ENCODE results near the gene VAC14. TPM values are rescaled to one million over a fixed set of nuclear protein-coding genes. Genes with fewer than 3 reads are reported as not detected.

The VAC14 gene
- total RNA-seq, 2 donors from 2014 or later = 23.1 to 29.6 TPM

DNA sequence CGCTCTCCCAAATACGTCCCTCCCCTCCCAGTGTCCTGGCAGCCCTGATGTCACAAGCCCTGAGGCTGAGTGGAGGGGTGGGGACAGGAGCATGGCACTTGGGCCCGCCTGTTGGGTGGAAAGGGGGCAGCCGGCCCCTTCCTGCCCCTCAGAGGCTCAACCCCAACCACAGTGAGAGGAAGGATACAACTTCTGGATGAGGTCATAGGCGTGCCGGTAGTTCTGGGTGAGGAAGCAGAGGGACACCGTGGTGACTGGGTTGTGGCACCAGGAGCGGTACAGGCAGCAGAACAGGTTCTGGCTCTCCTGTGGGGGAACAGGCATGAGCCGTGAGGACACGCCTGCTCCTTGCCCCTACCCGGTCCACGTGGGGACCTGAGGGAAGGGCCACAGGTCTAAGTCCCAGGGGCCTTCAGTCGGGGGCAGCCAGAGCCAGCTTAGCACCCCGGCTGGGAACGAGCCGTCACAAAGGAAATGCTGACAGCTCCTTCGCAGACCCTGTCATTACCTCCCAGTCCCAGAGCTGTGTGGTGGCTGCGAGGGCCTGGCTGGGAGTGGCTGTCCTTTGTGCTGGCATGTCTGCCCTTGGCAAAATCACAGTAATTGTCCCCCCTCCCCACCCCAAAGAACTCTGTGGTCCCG is 103.9 kb downstream of the VAC14 start:
- Mint-ChIP-seq H3K27ac (peak overlapping the region; percentile 75), H3K36me3 (ENCODE audit: insufficient read depth in 2 of 2) (no peaks in the 10 kb centered on the region), H3K27me3 (ENCODE audit: low read depth) (no peaks in the 10 kb centered on the region), H3K4me1 (ENCODE audit: low read depth) (peaks cover 22% of the 10 kb centered on the region), H3K4me3 (peak overlapping the region in 1 of 2 donors; percentile 47), H3K9me3 (no peaks in the 10 kb centered on the region)
- peak; percentile 35 to 53 for DNase-seq
- ATAC-seq (replicated peaks in 1 of 2) = peak; percentile 78 to 81

DNA sequence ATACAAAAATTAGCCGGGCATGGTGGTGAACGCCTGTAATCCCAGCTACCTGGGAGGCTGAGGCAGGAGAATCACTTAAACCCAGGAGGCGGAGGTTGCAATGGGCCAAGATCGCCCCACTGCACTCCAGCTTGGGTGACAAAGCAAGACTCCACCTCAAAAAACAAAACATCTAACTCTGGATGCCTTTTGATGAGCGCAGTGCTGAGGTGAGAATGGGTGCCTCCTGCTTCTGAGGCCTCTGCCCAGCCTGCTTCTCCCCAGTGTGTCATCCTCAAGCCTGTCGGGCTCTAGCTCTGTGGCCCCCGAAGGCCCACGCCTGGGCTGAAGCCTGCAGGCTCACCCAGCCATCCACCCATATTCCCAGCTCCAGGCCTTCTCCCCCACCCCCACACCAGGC is 104.6 kb downstream of the VAC14 start:
- Mint-ChIP-seq H3K27me3 (ENCODE audit: low read depth) (no peaks in the 10 kb centered on the region), H3K27ac (no peak overlapping the region), H3K36me3 (ENCODE audit: insufficient read depth in 2 of 2) (no peaks in the 10 kb centered on the region), H3K9me3 (no peaks in the 10 kb centered on the region), H3K4me3 (peak overlapping the region in 1 of 2 donors; percentile 47), H3K4me1 (ENCODE audit: low read depth) (peaks cover 22% of the 10 kb centered on the region)
- DNase-seq = no peak
- no peak for ATAC-seq (replicated peaks in 1 of 2)

DNA sequence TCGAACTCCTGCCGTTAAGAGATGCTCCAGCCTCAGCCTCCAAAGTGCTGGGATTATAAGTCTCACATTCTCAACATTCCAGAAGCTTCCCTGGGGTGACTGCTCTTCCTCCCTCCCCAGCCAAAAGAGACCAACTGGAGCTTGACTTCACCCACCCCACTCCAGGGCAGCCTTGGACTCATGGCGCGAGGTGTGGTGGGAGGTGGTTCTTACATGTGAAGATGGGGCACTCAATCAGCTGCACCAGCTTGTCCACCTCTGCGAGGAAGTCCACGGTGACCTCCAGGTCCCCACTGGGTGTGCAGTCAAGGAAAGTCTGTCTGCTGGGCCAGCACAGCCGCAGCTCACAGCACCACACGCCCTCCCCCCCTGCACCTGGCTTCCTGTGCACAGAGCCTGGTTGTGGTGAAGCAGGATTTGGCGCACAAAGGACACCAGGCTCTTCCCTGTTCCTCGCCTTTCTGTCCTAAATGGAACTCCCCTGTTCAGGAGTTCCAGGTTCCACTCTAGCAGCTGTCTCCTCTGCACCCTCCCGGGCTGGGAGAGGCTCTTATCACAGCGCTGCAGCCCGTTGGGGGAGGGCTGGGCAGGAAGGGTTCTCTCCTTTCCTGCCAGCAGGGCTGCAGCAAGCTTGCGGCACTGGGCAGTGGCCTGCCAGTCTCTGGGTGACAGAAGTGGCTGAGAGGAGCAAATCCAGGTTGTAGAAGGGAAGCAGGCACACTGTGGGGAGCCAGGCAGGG is 105.5 kb downstream of the VAC14 start:
- ATAC-seq (replicated peaks in 1 of 2) (no peak), DNase-seq (no peak)
- Mint-ChIP-seq H3K4me3 (no peak overlapping the region), H3K27me3 (ENCODE audit: low read depth) (no peaks in the 10 kb centered on the region), H3K4me1 (ENCODE audit: low read depth) (peaks cover 22% of the 10 kb centered on the region), H3K9me3 (no peaks in the 10 kb centered on the region), H3K36me3 (ENCODE audit: insufficient read depth in 2 of 2) (no peaks in the 10 kb centered on the region), H3K27ac (no peak overlapping the region)

DNA sequence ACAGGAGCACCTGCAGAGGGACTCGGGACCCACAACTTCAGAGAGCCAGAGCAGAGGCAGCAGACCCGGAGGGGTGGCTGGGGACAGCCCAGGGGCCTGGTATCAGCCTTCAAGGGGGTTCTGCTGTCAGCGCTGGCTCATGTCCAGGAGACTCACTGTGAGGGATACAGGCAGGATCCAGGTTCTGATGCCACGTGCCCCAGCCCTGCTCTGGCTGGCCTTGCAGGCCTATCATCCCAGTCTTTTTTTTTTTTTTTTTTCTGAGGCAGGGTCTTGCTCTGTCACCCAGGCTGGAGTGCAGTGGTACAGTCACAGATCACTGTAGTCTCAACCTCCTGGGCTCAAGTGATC is 106.1 kb downstream of the VAC14 start:
- no peak for DNase-seq
- no peaks in the 10 kb centered on the region for H3K9me3 Mint-ChIP-seq
- ATAC-seq (replicated peaks in 1 of 2) = no peak
- no peaks in the 10 kb centered on the region for H3K36me3 Mint-ChIP-seq (ENCODE audit: insufficient read depth in 2 of 2)
- H3K4me3 Mint-ChIP-seq = no peak overlapping the region
- no peaks in the 10 kb centered on the region for H3K27me3 Mint-ChIP-seq (ENCODE audit: low read depth)
- H3K27ac Mint-ChIP-seq = no peak overlapping the region
- peaks cover 22% of the 10 kb centered on the region for H3K4me1 Mint-ChIP-seq (ENCODE audit: low read depth)

DNA sequence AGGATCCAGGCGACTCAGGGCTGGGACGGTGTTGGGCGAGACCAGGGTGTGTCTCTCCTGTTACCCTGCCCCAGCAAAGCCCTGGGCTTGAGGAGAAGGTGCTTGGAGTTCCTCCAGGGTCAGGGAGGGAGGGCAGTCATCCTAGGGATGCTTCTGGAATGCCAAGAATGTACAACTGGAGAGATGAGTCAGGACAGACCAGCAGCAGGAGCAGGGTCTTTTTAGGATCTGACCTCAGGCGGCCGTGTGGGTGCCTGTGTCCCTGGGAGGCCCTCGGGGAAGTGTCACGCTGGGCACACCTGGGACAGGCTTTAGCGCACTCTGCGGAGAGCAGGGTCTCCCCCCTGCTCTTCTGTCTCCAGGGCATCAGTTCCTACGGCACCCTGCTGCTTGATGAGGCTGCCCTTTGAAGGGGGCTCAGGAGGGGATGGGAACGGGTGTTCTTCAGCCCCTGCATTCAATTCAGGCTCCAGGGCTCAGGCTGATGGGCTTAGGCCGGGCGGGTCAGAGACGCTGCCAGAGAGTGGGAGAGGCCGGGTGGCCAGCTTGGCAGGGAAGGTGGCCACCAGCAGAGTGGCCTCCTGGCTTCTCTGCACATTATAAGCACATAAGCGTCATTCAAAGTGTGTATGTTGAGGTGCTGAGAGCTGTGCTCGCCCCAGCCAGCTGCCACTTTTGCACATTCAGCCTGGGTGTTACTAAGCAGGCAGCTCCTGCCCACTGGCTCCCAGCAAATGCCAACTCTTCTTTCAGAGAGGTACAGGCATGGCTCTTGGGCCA is 106.7 kb downstream of the VAC14 start:
- Mint-ChIP-seq H3K4me1 (ENCODE audit: low read depth) (peaks cover 21% of the 10 kb centered on the region), H3K36me3 (ENCODE audit: insufficient read depth in 2 of 2) (no peaks in the 10 kb centered on the region), H3K27me3 (ENCODE audit: low read depth) (no peaks in the 10 kb centered on the region), H3K4me3 (no peak overlapping the region), H3K9me3 (no peaks in the 10 kb centered on the region), H3K27ac (no peak overlapping the region)
- no peak for ATAC-seq (replicated peaks in 1 of 2)
- no peak for DNase-seq

DNA sequence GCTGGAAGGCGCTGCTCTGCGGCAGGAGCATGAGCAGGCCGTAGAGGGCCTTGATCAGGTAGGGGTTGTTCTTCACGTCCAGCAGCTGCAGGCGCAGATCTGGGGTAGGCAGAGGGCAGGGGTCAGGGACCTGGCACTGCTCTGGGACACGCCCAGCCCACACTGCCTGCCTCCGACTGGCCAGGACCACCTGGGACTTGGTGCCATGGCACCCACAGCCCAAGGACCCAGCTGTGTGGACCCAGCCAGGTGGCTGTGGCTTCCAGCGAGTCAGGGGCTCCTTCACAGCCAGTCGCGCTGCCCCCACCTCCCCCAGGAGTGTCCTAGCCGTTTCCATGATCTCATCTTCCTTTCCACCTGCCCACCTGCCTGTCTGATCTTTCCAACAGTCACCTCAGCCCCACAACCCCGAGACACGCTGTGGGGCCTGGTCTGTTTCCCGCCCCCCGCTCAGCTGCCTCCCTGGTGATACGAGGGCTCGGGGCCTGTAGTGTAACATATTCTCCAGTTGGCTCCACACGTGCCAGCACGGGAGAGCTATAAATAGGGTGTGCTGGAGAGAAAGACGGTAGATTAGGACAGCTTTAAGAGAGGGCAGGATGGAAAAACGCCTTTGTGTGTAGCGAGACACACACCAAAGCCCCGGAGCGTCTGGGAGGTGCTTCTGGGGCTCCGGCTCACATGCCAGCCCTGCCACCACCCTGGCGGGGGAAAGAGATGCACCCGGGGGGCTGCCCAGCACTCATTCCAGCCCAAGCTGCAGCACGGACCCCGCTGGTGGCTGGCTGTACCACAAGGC is 107.9 kb downstream of the VAC14 start:
- no peaks in the 10 kb centered on the region for H3K27me3 Mint-ChIP-seq (ENCODE audit: low read depth)
- ATAC-seq (replicated peaks in 1 of 2) (no peak), DNase-seq (no peak)
- H3K27ac Mint-ChIP-seq = no peak overlapping the region
- peaks cover 18% of the 10 kb centered on the region for H3K4me1 Mint-ChIP-seq (ENCODE audit: low read depth)
- no peaks in the 10 kb centered on the region for H3K36me3 Mint-ChIP-seq (ENCODE audit: insufficient read depth in 2 of 2)
- H3K9me3 Mint-ChIP-seq = no peaks in the 10 kb centered on the region
- H3K4me3 Mint-ChIP-seq = no peak overlapping the region

DNA sequence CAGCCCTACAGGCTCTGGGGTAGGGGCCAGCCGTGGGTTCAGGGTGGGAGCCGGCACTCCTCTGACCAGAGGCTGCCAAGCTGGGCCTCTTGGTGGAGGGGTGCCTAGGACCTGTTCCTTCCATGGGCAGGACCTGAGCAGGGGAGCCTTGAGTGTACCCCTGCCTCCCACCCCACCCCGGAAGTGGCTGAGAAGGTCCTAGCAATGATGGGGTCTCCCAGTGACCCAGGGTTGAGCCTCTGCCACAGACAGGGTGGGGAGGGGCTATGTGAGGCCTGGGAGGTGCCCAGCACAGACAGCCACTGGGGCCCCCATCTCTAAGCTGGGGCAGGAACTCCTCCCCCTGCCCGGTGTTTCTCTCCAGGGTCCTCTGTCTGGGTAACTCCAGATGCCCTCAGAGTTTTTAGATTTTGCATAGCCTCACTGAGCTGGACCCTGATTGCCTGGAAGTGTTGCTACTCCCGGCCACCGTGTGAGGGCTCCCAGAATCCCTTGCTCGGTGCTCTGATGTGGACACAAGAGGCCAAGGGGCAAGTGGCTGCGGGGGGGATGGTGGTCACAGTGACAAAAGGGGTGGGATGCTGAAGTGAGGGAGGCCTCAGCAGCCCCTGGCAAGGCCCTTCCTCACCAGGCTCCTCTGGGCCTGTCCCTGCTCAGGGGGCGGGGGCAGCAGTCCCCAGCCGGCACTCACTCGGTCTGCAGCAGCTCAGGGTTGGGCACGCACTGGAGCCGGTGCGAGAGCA is 108.7 kb downstream of the VAC14 start:
- no peak overlapping the region for H3K4me3 Mint-ChIP-seq
- DNase-seq = no peak
- H3K27ac Mint-ChIP-seq = no peak overlapping the region
- H3K9me3 Mint-ChIP-seq = no peaks in the 10 kb centered on the region
- H3K36me3 Mint-ChIP-seq (ENCODE audit: insufficient read depth in 2 of 2) = no peaks in the 10 kb centered on the region
- no peaks in the 10 kb centered on the region for H3K27me3 Mint-ChIP-seq (ENCODE audit: low read depth)
- H3K4me1 Mint-ChIP-seq (ENCODE audit: low read depth) = peaks cover 18% of the 10 kb centered on the region
- no peak for ATAC-seq (replicated peaks in 1 of 2)

DNA sequence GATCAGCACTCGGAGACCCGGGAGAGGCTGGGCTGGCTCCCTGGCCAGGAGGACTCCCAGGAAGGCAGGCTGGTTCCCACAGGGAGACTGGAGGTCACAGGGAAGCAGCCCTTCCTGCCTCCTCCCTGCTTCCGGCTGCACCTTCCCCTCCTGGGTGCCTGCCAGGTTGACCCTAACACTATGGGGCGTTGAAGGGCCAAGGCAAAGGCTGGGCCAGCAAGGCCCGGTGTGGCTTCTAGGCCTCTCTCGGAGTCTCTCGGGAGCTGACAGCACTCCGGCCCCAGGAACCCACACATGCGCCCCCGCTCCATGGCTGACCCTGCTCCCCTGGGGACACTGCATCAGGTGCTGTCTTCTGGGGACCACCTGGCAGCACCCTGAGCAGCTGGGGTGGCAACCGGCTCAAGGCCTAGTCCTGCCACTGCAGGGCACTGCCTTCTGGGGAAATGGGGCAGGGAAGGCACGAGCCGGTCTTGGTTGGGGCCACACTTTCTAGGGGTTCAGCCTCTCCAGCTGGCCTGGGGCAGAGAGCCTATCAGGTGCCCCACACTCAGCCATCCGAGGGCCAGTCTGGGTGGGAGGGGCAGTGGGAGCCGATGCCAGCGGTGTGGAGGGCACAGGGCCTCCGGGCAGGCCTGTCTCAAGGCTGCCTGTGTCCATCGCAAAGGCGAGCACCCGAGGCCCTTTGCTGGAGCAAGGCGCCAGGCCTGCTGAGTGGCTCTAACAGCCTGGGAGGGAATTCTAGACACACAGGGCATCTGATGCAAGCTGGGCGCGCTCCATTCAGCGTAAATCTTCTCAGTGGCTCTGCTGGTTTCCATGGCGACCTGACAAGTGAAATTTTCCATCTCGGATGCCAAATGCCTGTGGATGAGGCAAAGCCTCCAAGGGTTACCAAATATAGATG is 109.5 kb downstream of the VAC14 start:
- ATAC-seq (replicated peaks in 1 of 2) (no peak), DNase-seq (no peak)
- H3K36me3 Mint-ChIP-seq (ENCODE audit: insufficient read depth in 2 of 2) = no peaks in the 10 kb centered on the region
- H3K9me3 Mint-ChIP-seq = no peaks in the 10 kb centered on the region
- H3K4me3 Mint-ChIP-seq = no peak overlapping the region
- no peaks in the 10 kb centered on the region for H3K27me3 Mint-ChIP-seq (ENCODE audit: low read depth)
- H3K4me1 Mint-ChIP-seq (ENCODE audit: low read depth) = peaks cover 11% of the 10 kb centered on the region
- H3K27ac Mint-ChIP-seq = no peak overlapping the region

DNA sequence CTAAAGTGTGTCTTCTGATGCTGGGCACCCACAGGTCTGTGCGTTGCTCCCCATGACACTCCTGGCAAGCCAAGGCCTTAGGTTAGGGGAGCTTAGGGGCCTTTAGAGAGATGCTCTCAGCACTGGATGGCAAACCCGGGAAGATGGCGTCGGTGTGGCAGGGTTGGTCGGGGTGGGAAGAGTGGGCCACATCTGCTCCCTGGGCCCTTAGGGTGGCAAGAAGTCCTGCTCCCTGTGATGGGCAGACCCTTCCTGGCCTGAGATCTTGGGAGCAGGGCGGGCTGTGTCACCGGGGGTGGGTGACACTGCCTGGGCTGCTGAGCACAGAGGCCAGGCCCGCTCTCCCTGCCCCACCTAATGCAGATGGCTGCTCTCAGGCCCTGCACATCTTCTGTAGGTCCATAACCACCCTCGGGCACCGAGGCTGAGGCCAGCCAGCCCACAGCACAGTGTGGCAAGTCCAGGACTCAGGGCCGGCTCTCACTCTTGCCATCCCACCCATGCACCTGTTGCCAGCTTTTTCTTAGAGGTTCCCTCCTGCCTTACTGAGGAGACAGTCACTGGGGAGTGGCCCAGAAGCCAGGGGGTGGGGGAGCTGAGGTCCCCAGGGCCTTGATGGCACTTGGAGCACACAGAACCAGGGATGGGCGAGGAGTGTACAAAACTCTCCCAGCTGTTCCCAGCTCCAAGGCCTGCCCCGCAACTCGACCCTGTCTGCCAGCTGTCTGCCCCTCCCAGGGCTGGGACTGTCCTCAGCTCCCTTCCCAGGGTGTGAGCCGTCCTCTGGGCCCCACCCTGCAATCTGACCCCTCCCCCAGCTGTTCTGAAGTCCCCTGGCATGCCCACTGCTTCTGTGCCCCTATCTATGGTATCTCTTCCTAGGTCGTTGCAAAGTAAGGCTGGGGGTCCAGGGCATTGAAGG is 110.7 kb downstream of the VAC14 start:
- no peak overlapping the region for H3K27ac Mint-ChIP-seq
- H3K4me3 Mint-ChIP-seq = no peak overlapping the region
- no peaks in the 10 kb centered on the region for H3K9me3 Mint-ChIP-seq
- DNase-seq (no peak), ATAC-seq (replicated peaks in 1 of 2) (no peak)
- H3K27me3 Mint-ChIP-seq (ENCODE audit: low read depth) = no peaks in the 10 kb centered on the region
- no peaks in the 10 kb centered on the region for H3K4me1 Mint-ChIP-seq (ENCODE audit: low read depth)
- no peaks in the 10 kb centered on the region for H3K36me3 Mint-ChIP-seq (ENCODE audit: insufficient read depth in 2 of 2)

DNA sequence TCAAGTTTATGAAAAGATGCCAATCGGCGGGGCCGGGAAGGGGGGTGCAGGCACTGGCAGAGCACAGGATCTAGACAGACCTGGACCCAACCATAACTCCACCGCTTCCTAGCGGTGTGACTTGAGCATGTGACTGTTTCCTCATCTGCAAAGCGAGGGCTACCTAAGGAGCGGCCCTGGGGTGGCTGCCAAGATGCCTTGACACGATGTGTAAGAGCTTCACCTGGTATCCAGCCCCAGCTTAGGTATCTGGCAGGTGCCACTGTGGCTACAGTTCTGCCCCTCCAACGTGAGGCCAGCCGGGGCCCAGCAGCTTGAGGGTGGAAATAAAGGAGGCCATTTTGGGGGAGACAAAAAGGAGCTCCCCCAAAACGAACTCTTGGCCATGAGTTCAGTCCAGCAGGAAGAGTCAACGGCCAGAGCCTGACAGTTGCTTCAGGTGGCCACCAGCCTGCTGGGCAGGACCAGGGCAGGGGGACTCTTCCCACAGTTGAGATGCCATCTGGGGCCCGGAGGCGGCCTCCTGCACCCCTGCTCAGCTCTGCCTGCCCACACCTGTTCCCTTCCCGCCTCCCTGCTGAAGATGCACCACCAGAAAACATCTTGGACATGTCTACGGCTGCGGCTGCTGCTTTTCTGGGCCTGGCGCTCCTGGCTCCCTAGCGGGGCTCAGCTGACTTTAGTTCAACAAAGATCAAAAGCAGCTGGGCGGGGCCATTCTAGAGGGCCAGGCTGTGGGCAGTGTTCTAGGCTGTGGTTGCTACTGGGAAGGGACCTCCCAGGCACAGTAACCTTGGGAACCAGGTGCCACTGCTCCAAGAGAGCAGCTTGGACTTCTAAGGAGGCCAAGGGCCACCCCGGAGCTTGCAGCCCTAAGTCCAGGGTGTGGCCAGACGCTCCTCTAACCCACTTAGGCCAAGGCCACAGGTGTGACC is 111.7 kb downstream of the VAC14 start:
- Mint-ChIP-seq H3K27ac (no peak overlapping the region), H3K27me3 (ENCODE audit: low read depth) (no peaks in the 10 kb centered on the region)
- ATAC-seq (replicated peaks in 1 of 2) = no peak

More for the DNA sequence above, 111.7 kb downstream of the VAC14 start:
- Mint-ChIP-seq H3K9me3 (no peaks in the 10 kb centered on the region), H3K4me3 (no peak overlapping the region), H3K4me1 (ENCODE audit: low read depth) (no peaks in the 10 kb centered on the region), H3K36me3 (ENCODE audit: insufficient read depth in 2 of 2) (no peaks in the 10 kb centered on the region)
- DNase-seq = no peak

Measured in activated T-cell treated with anti-CD3 and anti-CD28 coated beads, Interleukin-2, amount 50 U/mL, for 72 hours (primary cell).